Measurements from ENCODE around the gene VANGL2. TPM values are rescaled to one million over a fixed set of nuclear protein-coding genes. Genes with fewer than 3 reads are reported as not detected.

Gene VANGL2
- total RNA-seq, 1 experiment from 2014 or later = 0.26 TPM

- intact Hi-C loops (cut with micrococcal nuclease) = no loop called here
- no peak for TF ChIP-seq CTCF (IDR thresholded peaks at IDR 0.05; ENCODE audit: unreplicated experiment)
- CTCF ChIA-PET = interaction anchor here (0.6 to 9.5 kb wide), 9 partner anchors 8 to 245 kb away, joined by 3 to 122 read pairs (median 4); no protein-coding TSS in a partner anchor
Observed at GRCh38 chr1:160362168-160362957, 38.0 kb upstream of the VANGL2 start.

GRCh38 chr1:160363010-160363409 lies 37.4 kb upstream of the VANGL2 start:
- no peak for DNase-seq (ENCODE audit: unreplicated experiment)
- ChIA-PET CTCF (interaction anchor here (0.8 to 9.5 kb wide), 6 partner anchors 8 to 244 kb away, joined by 3 to 122 read pairs (median 4); no protein-coding TSS in a partner anchor), POLR2A (interaction anchor here (0.5 to 1.5 kb wide), 2 partner anchors 19 to 1177 kb away, joined by 4 to 5 read pairs; no protein-coding TSS in a partner anchor)
- peaks cover 10% of the 10 kb centered on the region for H3K27me3 Mint-ChIP-seq (ENCODE audit: insufficient read depth, unreplicated experiment)
- H3K4me1 Mint-ChIP-seq (ENCODE audit: insufficient read depth, unreplicated experiment) = peaks cover 5% of the 10 kb centered on the region
- H3K4me3 Mint-ChIP-seq (ENCODE audit: unreplicated experiment) = no peak overlapping the region
- no peak overlapping the region for H3K27ac Mint-ChIP-seq (ENCODE audit: low read depth, unreplicated experiment)
- BruUV-seq (replicated peaks) = no TSS peak
- peaks cover 33% of the 10 kb centered on the region for H3K36me3 Mint-ChIP-seq (ENCODE audit: insufficient read depth, unreplicated experiment)
- intact Hi-C loops (cut with micrococcal nuclease) = no loop called here
- no peak for TF ChIP-seq CTCF (IDR thresholded peaks at IDR 0.05; ENCODE audit: unreplicated experiment)
- no peaks in the 10 kb centered on the region for H3K9me3 Mint-ChIP-seq (ENCODE audit: unreplicated experiment)

More at GRCh38 chr1:160362168-160362957, 38.0 kb upstream of the VANGL2 start:
- Mint-ChIP-seq H3K36me3 (ENCODE audit: insufficient read depth, unreplicated experiment) (peaks cover 39% of the 10 kb centered on the region), H3K4me1 (ENCODE audit: insufficient read depth, unreplicated experiment) (peaks cover 5% of the 10 kb centered on the region), H3K9me3 (ENCODE audit: unreplicated experiment) (no peaks in the 10 kb centered on the region), H3K4me3 (ENCODE audit: unreplicated experiment) (no peak overlapping the region), H3K27ac (ENCODE audit: low read depth, unreplicated experiment) (peak overlapping the region; percentile 26), H3K27me3 (ENCODE audit: insufficient read depth, unreplicated experiment) (peaks cover 4% of the 10 kb centered on the region)
- POLR2A ChIA-PET = interaction anchor here (1.1 to 1.5 kb wide), 2 partner anchors 10 to 18 kb away, joined by 3 to 5 read pairs; no protein-coding TSS in a partner anchor
- no peak for DNase-seq (ENCODE audit: unreplicated experiment)
- BruUV-seq (replicated peaks) = no TSS peak

- no TSS peak for BruUV-seq (replicated peaks)
- no peak overlapping the region for H3K27ac Mint-ChIP-seq (ENCODE audit: low read depth, unreplicated experiment)
- DNase-seq (ENCODE audit: unreplicated experiment) = no peak
- peaks cover 5% of the 10 kb centered on the region for H3K4me1 Mint-ChIP-seq (ENCODE audit: insufficient read depth, unreplicated experiment)
- peaks cover 18% of the 10 kb centered on the region for H3K27me3 Mint-ChIP-seq (ENCODE audit: insufficient read depth, unreplicated experiment)
- peaks cover 21% of the 10 kb centered on the region for H3K36me3 Mint-ChIP-seq (ENCODE audit: insufficient read depth, unreplicated experiment)
- H3K9me3 Mint-ChIP-seq (ENCODE audit: unreplicated experiment) = no peaks in the 10 kb centered on the region
- no peak overlapping the region for H3K4me3 Mint-ChIP-seq (ENCODE audit: unreplicated experiment)
- TF ChIP-seq CTCF (IDR thresholded peaks at IDR 0.05; ENCODE audit: unreplicated experiment) = no peak
- CTCF ChIA-PET = interaction anchor here (0.6 to 9.5 kb wide), 7 partner anchors 9 to 226 kb away, joined by 3 to 122 read pairs (median 4); no protein-coding TSS in a partner anchor
- POLR2A ChIA-PET = interaction anchor here (0.6 to 1.9 kb wide), 3 partner anchors 9 to 227 kb away, joined by 3 to 7 read pairs (median 6); no protein-coding TSS in a partner anchor
- intact Hi-C loops (cut with micrococcal nuclease) = no loop called here
Observed at GRCh38 chr1:160363951-160364735, 36.2 kb upstream of the VANGL2 start.

- CTCF ChIA-PET = interaction anchor here (0.6 to 9.5 kb wide), 6 partner anchors 11 to 241 kb away, joined by 3 to 122 read pairs (median 8); no protein-coding TSS in a partner anchor
- H3K4me3 Mint-ChIP-seq (ENCODE audit: unreplicated experiment) = no peak overlapping the region
- POLR2A ChIA-PET = interaction anchor here (1.9 kb wide), 1 partner anchor 10 kb away, joined by 7 read pairs; no protein-coding TSS in a partner anchor
Observed at GRCh38 chr1:160365325-160365724, 35.0 kb upstream of the VANGL2 start.

More at GRCh38 chr1:160365325-160365724, 35.0 kb upstream of the VANGL2 start:
- H3K9me3 Mint-ChIP-seq (ENCODE audit: unreplicated experiment) = no peaks in the 10 kb centered on the region
- TF ChIP-seq CTCF (IDR thresholded peaks at IDR 0.05; ENCODE audit: unreplicated experiment) = no peak
- H3K36me3 Mint-ChIP-seq (ENCODE audit: insufficient read depth, unreplicated experiment) = peaks cover 15% of the 10 kb centered on the region
- peaks cover 5% of the 10 kb centered on the region for H3K4me1 Mint-ChIP-seq (ENCODE audit: insufficient read depth, unreplicated experiment)
- DNase-seq (ENCODE audit: unreplicated experiment) = no peak
- H3K27ac Mint-ChIP-seq (ENCODE audit: low read depth, unreplicated experiment) = no peak overlapping the region
- BruUV-seq (replicated peaks) = no TSS peak
- H3K27me3 Mint-ChIP-seq (ENCODE audit: insufficient read depth, unreplicated experiment) = peaks cover 27% of the 10 kb centered on the region
- intact Hi-C loops (cut with micrococcal nuclease) = no loop called here

All from MCF 10A (cell line).